SK-N-SH (cell line): Measurements from ENCODE around the gene SIGLEC12. TPM values are rescaled to one million over a fixed set of nuclear protein-coding genes. Genes with fewer than 3 reads are reported as not detected.
A peak's percentile ranks its signal among the peaks of the same experiment; 100 is the strongest.

Experiments used
- CTCF ChIA-PET: fragments of 300-600, 350-600 bp; formaldehyde crosslinking; extraction: SDS; loops from one replicate; lab custom pipeline; 2021; lab: Yijun Ruan, JAX
- POLR2A ChIA-PET: fragments of 350-600 bp; sonication (Branson Sonifier 250); formaldehyde crosslinking; extraction: SDS; loops from one replicate; lab custom pipeline; 2020; ENCODE audit warnings: antibody characterized with exemption, inconsistent platforms; lab: Yijun Ruan, JAX
- DNase-seq: peaks from one replicate; pipeline ENCODE4 v3.0.0; 2012
- H2AFZ ChIP-seq: fragments of 200-600 bp; sonication (generic); 2 replicates; pipeline ENCODE4 v1.8.1; 2016; ENCODE audit warnings: antibody characterized with exemption, mild to moderate bottlenecking, low read depth
- H3F3A ChIP-seq: fragments of 200-600 bp; sonication (generic); replicated peaks from 2 replicates; pipeline ENCODE3; 2016; ENCODE audit warnings: antibody characterized with exemption, mild to moderate bottlenecking; ENCODE audit not compliant: insufficient read depth
- H3K27ac ChIP-seq, 2 experiments: fragments of 200-500 bp in 1 of 2; fragments of 200-600 bp in 1 of 2; sonication (Bioruptor generic) in 1 of 2; sonication (generic), shearing (Covaris generic) in 1 of 2; 2 replicates each; pipeline versions ENCODE4 v1.5.1 to v1.6.1; 2014 to 2016; ENCODE audit warnings: low read depth in 2 of 2, inconsistent platforms in 1 of 2, low read length in 1 of 2, mild to moderate bottlenecking in 1 of 2, mixed read lengths in 1 of 2
- H3K27me3 ChIP-seq: fragments of 200-600 bp; sonication (generic), shearing (Covaris generic); 2 replicates; pipeline ENCODE4 v1.6.1; 2016; ENCODE audit warnings: mixed run types; ENCODE audit not compliant: insufficient read depth
- H3K36me3 ChIP-seq, 2 experiments: fragments of 200-500 bp in 1 of 2; fragments of 200-600 bp in 1 of 2; sonication (Bioruptor generic) in 1 of 2; sonication (generic) in 1 of 2; replicated peaks in 1 of 2; 2 replicates each; pipeline versions ENCODE3 to v1.5.1; 2014 to 2016; ENCODE audit warnings: low read length in 1 of 2, mild to moderate bottlenecking in 1 of 2; ENCODE audit not compliant: insufficient read depth in 2 of 2, control insufficient read depth in 1 of 2
- H3K4me1 ChIP-seq, 2 experiments: fragments of 200-500 bp in 1 of 2; fragments of 200-600 bp in 1 of 2; sonication (Bioruptor generic) in 1 of 2; sonication (generic), shearing (Covaris generic) in 1 of 2; 2 replicates each; pipeline versions ENCODE4 v1.5.1 to v1.6.1; 2014 to 2016; ENCODE audit warnings: low read depth in 1 of 2, low read length in 1 of 2, mixed run types in 1 of 2; ENCODE audit not compliant: insufficient read depth in 2 of 2, control insufficient read depth in 1 of 2
- H3K4me2 ChIP-seq: fragments of 200-600 bp; sonication (generic), shearing (Covaris generic); 2 replicates; pipeline ENCODE4 v1.6.1; 2017; ENCODE audit warnings: mixed run types
- H3K4me3 ChIP-seq, 2 experiments: fragments of 200-500 bp in 1 of 2; fragments of 200-600 bp in 1 of 2; sonication (Bioruptor generic) in 1 of 2; sonication (generic), shearing (Covaris generic) in 1 of 2; 2 replicates each; pipeline versions ENCODE4 v1.5.1 to v1.8.1; 2014 to 2016; ENCODE audit warnings: low read depth in 2 of 2, inconsistent platforms in 1 of 2, low read length in 1 of 2, mild to moderate bottlenecking in 1 of 2, mixed read lengths in 1 of 2, moderate library complexity in 1 of 2
- H3K79me2 ChIP-seq: fragments of 200-600 bp; sonication (generic); 2 replicates; pipeline ENCODE4 v1.8.1; 2017; ENCODE audit warnings: mild to moderate bottlenecking; ENCODE audit not compliant: insufficient read depth
- H3K9ac ChIP-seq: fragments of 200-600 bp; sonication (generic); 2 replicates; pipeline ENCODE4 v1.6.1; 2017; ENCODE audit warnings: mixed run types
- H3K9me2 ChIP-seq: fragments of 200-600 bp; sonication (generic); 2 replicates; pipeline ENCODE4 v1.6.1; 2017; ENCODE audit warnings: mixed run types
- H3K9me3 ChIP-seq: fragments of 200-600 bp; sonication (generic); 2 replicates; pipeline ENCODE4 v1.6.1; 2017; ENCODE audit warnings: mixed run types, mild to moderate bottlenecking, moderate library complexity
- H4K20me1 ChIP-seq: fragments of 200-600 bp; sonication (generic); 2 replicates; pipeline ENCODE4 v1.6.1; 2017; ENCODE audit warnings: mild to moderate bottlenecking, mixed run types; ENCODE audit not compliant: insufficient read depth
- GABPA ChIP-seq: IDR thresholded peaks from 2 replicates; pipeline ENCODE4 v1.4.0; 2012; ENCODE audit warnings: low read depth, mild to moderate bottlenecking
- IRF3 ChIP-seq: fragments of 150-350 bp; IDR thresholded peaks from 2 replicates; pipeline ENCODE4 v1.6.1; 2016; ENCODE audit warnings: mild to moderate bottlenecking, low read depth, low read length
- JUND ChIP-seq: IDR thresholded peaks from 2 replicates; pipeline ENCODE4 v1.4.0; 2012
- MXI1 ChIP-seq: IDR thresholded peaks from 2 replicates; pipeline ENCODE4 v1.6.1; 2012; ENCODE audit warnings: mild to moderate bottlenecking, low read depth, low read length, improper control_type of control experiment
- NFIC ChIP-seq: IDR thresholded peaks from 2 replicates; pipeline ENCODE4 v1.4.0; 2012; ENCODE audit warnings: borderline replicate concordance
- NRF1 ChIP-seq: IDR thresholded peaks from 2 replicates; pipeline ENCODE4 v1.6.1; 2012; ENCODE audit warnings: low read depth, mild to moderate bottlenecking, low read length
- POLR2AphosphoS5 ChIP-seq: IDR thresholded peaks from 2 replicates; pipeline ENCODE4 v1.6.1; 2012; ENCODE audit warnings: low read depth, low read length
- RXRA ChIP-seq: IDR thresholded peaks from 2 replicates; pipeline ENCODE4 v1.4.0; 2012; ENCODE audit warnings: low read depth, mild to moderate bottlenecking, borderline replicate concordance
- SIN3A ChIP-seq: IDR thresholded peaks from 2 replicates; pipeline ENCODE4 v1.6.1; 2012; ENCODE audit warnings: low read depth, mild to moderate bottlenecking, low read length, moderate library complexity, borderline replicate concordance
- TAF1 ChIP-seq: IDR thresholded peaks from 2 replicates; pipeline ENCODE4 v1.6.1; 2012; ENCODE audit warnings: low read depth, mild to moderate bottlenecking, low read length, moderate library complexity, borderline replicate concordance
- YY1 ChIP-seq: IDR thresholded peaks from 2 replicates; pipeline ENCODE4 v1.4.0; 2012; ENCODE audit warnings: low read depth, mild to moderate bottlenecking
- WGBS: methylation state at CpG from one replicate; pipeline ENCODE4 v1.1.6; 2017; ENCODE audit warnings: low lambda C conversion rate; 5-methylcytosine and 5-hydroxymethylcytosine counted together
- polyA plus RNA-seq, 3 experiments: library from polyadenylated mRNA; depleted of rRNA; stranded (reverse); fragments of >200 nt; gene quantifications; 2 replicates each; pipeline ENCODE4 v1.2.3, GENCODE V29; 2012
- small RNA-seq, 7 experiments: library from RNA; depleted of rRNA; stranded (forward); fragments of <200 nt; gene quantifications; one replicate each; pipeline ENCODE3, GENCODE V24; 2012

Gene SIGLEC12
- polyA plus RNA-seq, 1 of the 3 experiments (the other 2 are of a cell fraction) = not detected

GRCh38 chr19:51441410-51442390 lies 59.9 kb downstream of the SIGLEC12 start:
- Histone ChIP-seq H3K9ac (no peak overlapping the region), H3F3A (no peaks in the 10 kb centered on the region), H3K4me3 (peak overlapping the region in 1 of 2 experiments; percentile 38; a peak in 1 of 4 replicates), H3K27me3 (peaks cover 45% of the 10 kb centered on the region), H3K4me1 (no peaks in the 10 kb centered on the region), H3K36me3 (no peaks in the 10 kb centered on the region), H2AFZ (no peak overlapping the region), H3K9me3 (no peaks in the 10 kb centered on the region), H3K27ac (no peak overlapping the region), H3K9me2 (no peaks in the 10 kb centered on the region), H3K4me2 (peak overlapping the region; percentile 15; the same call in 1 of the 2 replicates), H3K79me2 (no peaks in the 10 kb centered on the region), H4K20me1 (no peaks in the 10 kb centered on the region)
- ChIA-PET CTCF (interaction anchor here (1.9 kb wide), 1 partner anchor 20 kb away, joined by 5 read pairs; no protein-coding TSS in a partner anchor), POLR2A (no interaction called here)
- no peak for DNase-seq
- TF ChIP-seq RXRA (no peak), YY1 (no peak), NRF1 (no peak), TAF1 (no peak), GABPA (no peak), POLR2AphosphoS5 (no peak), SIN3A (no peak), MXI1 (no peak), IRF3 (no peak), JUND (no peak), NFIC (no peak)
- TF ChIP-seq, all 33 proteins: peak for 0
- WGBS = 8% methylated on average over 25 of the region's 31 CpGs

Small RNAs within 50 kb of the gene (small RNA-seq; reads per million reads assigned to genes)
- gene AC020914.3 = 0 reads per million in 7 experiments
- gene AC020914.5 = 0 reads per million in 7 experiments

Other genes with a start within 250 kb of the SIGLEC12 start
- gene IGLON5, start 190.2 kb downstream of the SIGLEC12 start, polyA plus RNA-seq (2012; rRNA removed) = 0.36 and 0.60 TPM in 2 replicates
- 2.3 and 2.7 TPM in 2 replicates for gene VSIG10L, start 159.7 kb downstream of the SIGLEC12 start, polyA plus RNA-seq (2012; rRNA removed)
- gene ETFB, start 135.4 kb downstream of the SIGLEC12 start, polyA plus RNA-seq (2012; rRNA removed) = 130 and 169 TPM in 2 replicates
- 0.26 TPM in 1 of 2 replicates, not detected in the other for gene CLDND2, start 132.8 kb downstream of the SIGLEC12 start, polyA plus RNA-seq (2012; rRNA removed)
- not detected in 2 replicates for gene NKG7, start 129.1 kb downstream of the SIGLEC12 start, polyA plus RNA-seq (2012; rRNA removed)
- gene LIM2, start 113.8 kb downstream of the SIGLEC12 start, polyA plus RNA-seq (2012; rRNA removed) = not detected in 2 replicates
- gene C19orf84, start 111.2 kb downstream of the SIGLEC12 start, polyA plus RNA-seq (2012; rRNA removed) = not detected in 2 replicates
- not detected in 2 replicates for gene SIGLEC10, start 84.2 kb downstream of the SIGLEC12 start, polyA plus RNA-seq (2012; rRNA removed)
- not detected in 2 replicates for gene SIGLEC8, start 43.3 kb downstream of the SIGLEC12 start, polyA plus RNA-seq (2012; rRNA removed)
- gene CEACAM18, start 23.3 kb downstream of the SIGLEC12 start, polyA plus RNA-seq (2012; rRNA removed) = not detected in 2 replicates
- not detected in 2 replicates for gene SIGLEC6, start 29.9 kb upstream of the SIGLEC12 start, polyA plus RNA-seq (2012; rRNA removed)
- 3.1 and 4.9 TPM in 2 replicates for gene ZNF175, start 69.5 kb upstream of the SIGLEC12 start, polyA plus RNA-seq (2012; rRNA removed)
- gene SIGLEC5, start 128.6 kb upstream of the SIGLEC12 start, polyA plus RNA-seq (2012; rRNA removed) = not detected in 2 replicates
- 0.03 TPM in 1 of 2 replicates, not detected in the other for gene SIGLEC14, start 145.0 kb upstream of the SIGLEC12 start, polyA plus RNA-seq (2012; rRNA removed)
- 12.6 and 15.8 TPM in 2 replicates for gene SPACA6, start 191.5 kb upstream of the SIGLEC12 start, polyA plus RNA-seq (2012; rRNA removed)
- gene HAS1, start 222.2 kb upstream of the SIGLEC12 start, polyA plus RNA-seq (2012; rRNA removed) = not detected in 2 replicates